H7 (cell line): ENCODE measurements around the gene NOS1AP. TPM values are rescaled to one million over a fixed set of nuclear protein-coding genes. Genes with fewer than 3 reads are reported as not detected.

ENCODE experiments used
- DNase-seq: peaks from one replicate; pipeline ENCODE4 v3.0.0; 2012
- H3K27me3 ChIP-seq: 2 replicates; pipeline ENCODE4 v1.6.0; 2011; ENCODE audit warnings: mild to moderate bottlenecking, low read length; ENCODE audit not compliant: control insufficient read depth, insufficient read depth
- H3K36me3 ChIP-seq: replicated peaks from 2 replicates; pipeline ENCODE4 v1.5.1; 2011; ENCODE audit warnings: low read length; ENCODE audit not compliant: control insufficient read depth, insufficient read depth
- H3K4me3 ChIP-seq: 2 replicates; pipeline ENCODE4 v1.5.1; 2011; ENCODE audit warnings: low read depth, mild to moderate bottlenecking, control low read depth, low read length, moderate library complexity; ENCODE audit not compliant: insufficient read depth
- total RNA-seq: library from RNA; depleted of rRNA; stranded (reverse); fragments of >200 nt; shearing (Covaris generic); gene quantifications from 2 replicates; pipeline ENCODE4 v1.2.3, GENCODE V29; 2014

Gene NOS1AP
- total RNA-seq, 1 experiment from 2014 or later, result 5.4 TPM

- no peak overlapping the region for H3K4me3 ChIP-seq
Measured at GRCh38 chr1:162220009-162220539, 150.6 kb downstream of the NOS1AP start.

GRCh38 chr1:162222014-162222413 is 152.5 kb downstream of the NOS1AP start:
- DNase-seq, result no peak
- H3K4me3 ChIP-seq, result no peak overlapping the region
- no peaks in the 10 kb centered on the region for H3K36me3 ChIP-seq
- no peaks in the 10 kb centered on the region for H3K27me3 ChIP-seq

More at GRCh38 chr1:162220009-162220539, 150.6 kb downstream of the NOS1AP start:
- DNase-seq, result no peak
- no peaks in the 10 kb centered on the region for H3K27me3 ChIP-seq
- no peaks in the 10 kb centered on the region for H3K36me3 ChIP-seq

- H3K27me3 ChIP-seq, result no peaks in the 10 kb centered on the region; the same call in 1 of the 2 replicates
- no peaks in the 10 kb centered on the region for H3K36me3 ChIP-seq
- no peak for DNase-seq
- no peak overlapping the region for H3K4me3 ChIP-seq
Measured at GRCh38 chr1:162222730-162223129, 153.2 kb downstream of the NOS1AP start.

- Histone ChIP-seq H3K4me3 (no peak overlapping the region), H3K27me3 (no peaks in the 10 kb centered on the region; the same call in 1 of the 2 replicates), H3K36me3 (no peaks in the 10 kb centered on the region)
- no peak for DNase-seq
Measured at GRCh38 chr1:162223488-162223887, 154.0 kb downstream of the NOS1AP start.

- Histone ChIP-seq H3K36me3 (no peaks in the 10 kb centered on the region), H3K27me3 (no peaks in the 10 kb centered on the region; the same call in 1 of the 2 replicates), H3K4me3 (no peak overlapping the region)
- DNase-seq, result no peak
Measured at GRCh38 chr1:162224267-162224666, 154.8 kb downstream of the NOS1AP start.

- Histone ChIP-seq H3K27me3 (no peaks in the 10 kb centered on the region; the same call in 1 of the 2 replicates), H3K4me3 (no peak overlapping the region), H3K36me3 (no peaks in the 10 kb centered on the region)
- no peak for DNase-seq
Measured at GRCh38 chr1:162228586-162228985, 159.1 kb downstream of the NOS1AP start.

- H3K27me3 ChIP-seq, result no peaks in the 10 kb centered on the region; the same call in 1 of the 2 replicates
- H3K36me3 ChIP-seq, result no peaks in the 10 kb centered on the region
- no peak overlapping the region for H3K4me3 ChIP-seq
- no peak for DNase-seq
Measured at GRCh38 chr1:162229549-162229948, 160.1 kb downstream of the NOS1AP start.

- H3K36me3 ChIP-seq, result no peaks in the 10 kb centered on the region
- H3K27me3 ChIP-seq, result no peaks in the 10 kb centered on the region; the same call in 1 of the 2 replicates
- peak; percentile 29 for DNase-seq
- no peak overlapping the region for H3K4me3 ChIP-seq
Measured at GRCh38 chr1:162230096-162230495, 160.6 kb downstream of the NOS1AP start.

- Histone ChIP-seq H3K4me3 (no peak overlapping the region), H3K36me3 (no peaks in the 10 kb centered on the region), H3K27me3 (no peaks in the 10 kb centered on the region; the same call in 1 of the 2 replicates)
- DNase-seq, result no peak
Measured at GRCh38 chr1:162230517-162230916, 161.0 kb downstream of the NOS1AP start.

GRCh38 chr1:162232034-162232711 is 162.7 kb downstream of the NOS1AP start:
- Histone ChIP-seq H3K4me3 (no peak overlapping the region), H3K27me3 (no peaks in the 10 kb centered on the region; the same call in 1 of the 2 replicates), H3K36me3 (no peaks in the 10 kb centered on the region)
- no peak for DNase-seq

GRCh38 chr1:162233066-162233465 is 163.6 kb downstream of the NOS1AP start:
- H3K27me3 ChIP-seq, result no peaks in the 10 kb centered on the region
- no peak overlapping the region for H3K4me3 ChIP-seq

GRCh38 chr1:162233937-162234336 is 164.4 kb downstream of the NOS1AP start:
- Histone ChIP-seq H3K36me3 (no peaks in the 10 kb centered on the region), H3K4me3 (no peak overlapping the region), H3K27me3 (no peaks in the 10 kb centered on the region)
- DNase-seq, result no peak

More at GRCh38 chr1:162233066-162233465, 163.6 kb downstream of the NOS1AP start:
- H3K36me3 ChIP-seq, result no peaks in the 10 kb centered on the region
- no peak for DNase-seq

- Histone ChIP-seq H3K36me3 (no peaks in the 10 kb centered on the region), H3K27me3 (no peaks in the 10 kb centered on the region), H3K4me3 (no peak overlapping the region)
- DNase-seq, result no peak
Measured at GRCh38 chr1:162234571-162234970, 165.1 kb downstream of the NOS1AP start.

GRCh38 chr1:162235241-162235800 is 165.8 kb downstream of the NOS1AP start:
- Histone ChIP-seq H3K4me3 (no peak overlapping the region), H3K36me3 (no peaks in the 10 kb centered on the region), H3K27me3 (no peaks in the 10 kb centered on the region)
- no peak for DNase-seq

- Histone ChIP-seq H3K36me3 (no peaks in the 10 kb centered on the region), H3K4me3 (no peak overlapping the region), H3K27me3 (no peaks in the 10 kb centered on the region)
- no peak for DNase-seq
Measured at GRCh38 chr1:162236201-162236600, 166.7 kb downstream of the NOS1AP start.
